Ramos (cell line): ENCODE measurements around the gene OR4S1.
"Not testable (repeated sequence)": the region's sequence is repeated elsewhere in the genome, so short reads cannot be mapped to it uniquely, and the experiment has no call there.

Experiments
- in situ Hi-C: fragments of 300-500 bp; cut with MboI; formaldehyde crosslinking; loops from one replicate; pipeline ENCODE4 v1.14.3; 2022; ENCODE audit warnings: low sequenced_read_pairs; ENCODE audit not compliant: unreplicated experiment

The OR4S1 gene, protein sequence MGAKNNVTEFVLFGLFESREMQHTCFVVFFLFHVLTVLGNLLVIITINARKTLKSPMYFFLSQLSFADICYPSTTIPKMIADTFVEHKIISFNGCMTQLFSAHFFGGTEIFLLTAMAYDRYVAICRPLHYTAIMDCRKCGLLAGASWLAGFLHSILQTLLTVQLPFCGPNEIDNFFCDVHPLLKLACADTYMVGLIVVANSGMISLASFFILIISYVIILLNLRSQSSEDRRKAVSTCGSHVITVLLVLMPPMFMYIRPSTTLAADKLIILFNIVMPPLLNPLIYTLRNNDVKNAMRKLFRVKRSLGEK

DNA sequence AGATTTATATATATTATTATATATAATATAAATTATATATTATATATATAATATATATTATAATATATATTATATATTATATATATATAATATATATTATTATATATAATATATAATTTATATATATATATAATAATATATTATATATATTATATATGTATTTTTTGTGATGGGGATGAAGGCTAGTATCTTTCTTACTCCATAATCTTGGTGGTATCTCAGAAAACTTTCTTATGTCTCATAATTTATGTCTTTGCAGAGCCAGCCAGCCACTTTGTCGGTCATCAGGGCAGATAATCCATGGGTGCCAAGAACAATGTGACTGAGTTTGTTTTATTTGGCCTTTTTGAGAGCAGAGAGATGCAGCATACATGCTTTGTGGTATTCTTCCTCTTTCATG lies at the start of gene OR4S1:
TSS of gene OR4S1 (plus strand) at position 301 of the 400 bp plus-strand sequence. CDS start at position 301, 0 bp downstream.
- in situ Hi-C loops = no loop called here

DNA sequence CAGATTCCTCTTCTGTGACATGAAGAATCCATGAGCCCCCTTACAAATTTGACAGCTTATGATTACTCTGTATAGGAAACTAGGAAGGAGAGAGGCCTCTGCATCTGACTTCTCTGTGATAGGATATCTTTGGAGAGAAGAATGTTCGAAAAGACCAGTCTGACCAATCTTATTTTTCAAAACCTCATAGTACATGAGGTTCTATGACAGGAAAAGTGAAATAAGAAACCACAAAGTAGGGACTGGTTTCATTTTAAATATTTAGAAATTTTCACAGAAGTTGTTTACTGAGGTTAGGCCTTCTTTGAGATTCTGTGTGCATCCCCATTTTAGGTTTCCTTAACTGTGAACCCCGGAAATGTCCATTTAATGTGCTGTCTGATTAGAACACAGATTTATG lies 44.4 kb upstream of the OR4S1 start:
- in situ Hi-C loops = no loop called here

DNA sequence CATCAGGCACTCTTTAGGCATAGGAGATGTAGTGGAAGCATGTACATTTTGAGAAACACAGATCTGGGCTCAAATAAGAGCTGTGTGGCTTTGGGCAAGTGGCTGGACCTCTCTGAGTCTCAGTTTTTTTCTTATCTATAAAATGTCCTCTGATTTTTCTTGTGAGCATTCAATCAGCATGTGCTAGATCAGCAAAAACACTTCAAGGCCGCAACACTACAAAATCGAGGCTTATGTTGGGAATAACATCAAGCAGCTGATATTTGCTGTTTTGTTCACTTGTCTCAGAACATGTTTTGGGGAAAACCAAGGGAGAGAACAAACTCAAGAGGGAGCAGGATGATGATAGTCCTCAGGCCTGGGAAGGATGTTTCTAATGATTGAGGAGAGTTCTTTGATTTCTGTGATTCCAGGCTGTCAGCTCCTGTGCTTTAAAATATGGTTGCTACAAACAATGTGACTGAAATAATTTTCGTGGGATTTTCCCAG lies 42.6 kb upstream of the OR4S1 start, which contains the start of gene OR4X1:
TSS of gene OR4X1 (plus strand) at position 439 of the 489 bp plus-strand sequence. CDS start at position 439, 0 bp downstream.
- in situ Hi-C loops = no loop called here

DNA sequence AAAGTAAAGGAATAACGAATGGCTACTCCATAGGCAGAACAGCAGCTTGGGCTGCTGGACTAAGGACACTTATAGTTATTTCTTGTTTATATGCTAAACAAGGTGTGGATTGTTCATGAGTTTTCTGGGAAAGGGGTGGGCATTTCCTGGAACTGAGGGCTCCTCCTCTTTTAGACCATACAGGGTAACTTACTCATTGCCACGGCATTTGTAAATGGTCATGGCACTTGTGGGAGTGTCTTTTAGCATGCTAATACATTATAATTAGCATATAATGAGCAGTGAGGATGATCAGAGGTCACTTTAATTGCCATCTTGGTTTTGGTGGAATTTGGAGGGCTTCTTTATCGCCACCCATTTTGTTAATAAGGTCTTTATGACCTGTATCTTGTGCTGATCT lies 35.4 kb upstream of the OR4S1 start:
- in situ Hi-C loops = no loop called here

DNA sequence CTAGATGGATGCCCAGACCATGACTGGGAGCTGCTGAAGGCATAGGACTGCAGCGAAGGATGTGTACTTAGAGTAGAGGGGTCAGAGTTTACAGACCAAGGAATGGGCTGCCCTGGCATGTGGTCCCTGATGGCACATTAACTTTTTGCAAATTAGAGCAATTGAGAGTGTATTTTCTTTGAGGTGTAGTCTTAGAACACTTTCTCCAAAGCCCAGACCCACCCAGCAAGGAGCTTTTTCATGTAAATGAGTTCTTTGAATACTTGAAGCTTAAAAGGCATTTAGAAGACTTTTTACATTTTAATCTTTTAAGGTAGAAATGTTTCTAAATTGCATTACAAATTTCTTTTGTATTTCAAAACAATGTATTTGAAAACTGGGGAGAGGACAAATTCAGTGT lies 33.4 kb upstream of the OR4S1 start:
- in situ Hi-C loops = no loop called here

DNA sequence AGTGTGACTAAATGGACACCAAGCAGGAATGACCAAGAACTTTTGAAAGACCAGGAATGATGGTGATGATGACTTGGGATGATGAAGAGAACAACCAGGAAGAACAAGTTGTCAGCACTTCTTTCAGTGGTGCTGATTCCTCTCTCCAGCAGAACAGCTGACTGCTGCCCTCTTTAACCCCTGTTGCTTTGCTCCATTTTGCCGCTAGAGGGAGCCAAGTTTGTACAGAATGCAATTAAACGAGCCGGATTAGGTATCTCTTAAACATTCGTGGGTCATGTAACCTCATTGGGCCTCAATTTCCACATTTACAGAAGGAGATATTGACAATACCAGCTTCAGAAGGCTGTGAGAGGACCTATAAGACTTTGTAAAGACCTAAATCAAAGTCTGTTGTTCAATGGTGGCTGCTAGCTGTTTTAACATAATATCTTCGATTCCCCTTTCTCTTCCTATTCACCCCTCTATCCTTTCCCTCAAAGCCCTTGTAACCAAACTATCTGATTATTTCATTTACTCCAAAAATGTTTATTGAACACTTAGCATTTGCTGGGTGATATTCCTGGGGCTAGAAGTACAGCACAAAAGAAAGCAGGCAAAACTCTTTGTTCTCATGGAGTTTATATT lies 1.9 kb downstream of the OR4S1 start:
- in situ Hi-C loops = no loop called here

DNA sequence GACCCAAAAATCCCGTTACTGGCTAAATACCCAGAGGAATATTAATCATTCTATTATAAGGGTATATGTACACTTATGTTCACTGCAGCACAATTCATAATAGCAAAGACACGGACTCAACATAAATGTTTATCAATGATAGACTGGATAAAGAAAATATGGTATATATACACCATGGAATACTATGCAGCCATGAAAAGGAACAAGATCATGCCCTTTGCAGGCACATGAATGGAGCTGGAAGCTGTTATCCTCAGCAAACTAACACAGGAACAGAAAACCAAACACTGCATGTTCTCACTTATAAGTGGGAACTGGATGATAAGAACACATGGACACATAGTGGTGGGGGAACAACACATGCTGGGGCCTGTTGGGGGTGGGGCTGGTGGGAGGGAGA lies 7.6 kb downstream of the OR4S1 start:
- in situ Hi-C loops = not testable (repeated sequence)

DNA sequence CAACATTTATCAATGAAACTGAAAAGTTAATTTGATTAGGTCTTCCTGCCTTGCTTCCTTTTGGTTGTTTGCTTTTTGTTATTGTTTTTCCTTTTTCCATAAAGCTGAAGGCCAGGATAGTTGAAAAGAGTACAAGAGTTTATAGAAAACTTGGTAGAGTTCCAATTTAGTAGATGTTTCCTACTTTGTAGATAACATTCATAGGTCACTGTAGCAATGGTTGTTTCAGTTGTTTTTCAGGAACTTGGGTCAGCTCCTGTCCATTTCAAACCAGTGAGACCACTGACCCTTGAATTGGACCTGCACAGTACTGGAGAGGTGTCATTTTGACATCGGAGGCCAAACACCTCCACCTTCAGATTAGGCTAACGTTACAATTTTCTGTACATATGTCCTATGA lies 13.8 kb downstream of the OR4S1 start:
- in situ Hi-C loops = not testable (repeated sequence)

DNA sequence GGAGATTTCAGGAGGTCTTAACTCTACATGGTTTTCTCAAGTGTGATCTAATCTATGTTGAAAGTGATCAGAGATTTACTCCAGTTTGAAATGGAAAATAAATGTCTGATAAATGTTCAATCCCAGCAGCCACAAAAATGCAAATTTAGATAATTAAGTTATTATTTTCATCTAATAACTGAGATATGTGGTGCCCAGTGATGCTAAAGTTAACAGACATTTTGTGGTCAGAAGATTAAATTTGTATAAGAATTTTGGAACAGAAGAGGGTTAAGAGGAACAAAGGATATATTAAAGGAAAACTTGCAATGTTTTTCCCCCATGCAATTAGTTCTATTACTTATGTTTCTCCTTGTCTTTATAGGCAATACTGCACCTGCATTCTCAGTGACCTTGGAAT lies 18.6 kb downstream of the OR4S1 start, which contains the start of gene OR4C3:
TSS of gene OR4C3 (plus strand) at position 301 of the 400 bp plus-strand sequence. CDS start 102 bp downstream, outside the sequence.
- in situ Hi-C loops = not testable (repeated sequence)

DNA sequence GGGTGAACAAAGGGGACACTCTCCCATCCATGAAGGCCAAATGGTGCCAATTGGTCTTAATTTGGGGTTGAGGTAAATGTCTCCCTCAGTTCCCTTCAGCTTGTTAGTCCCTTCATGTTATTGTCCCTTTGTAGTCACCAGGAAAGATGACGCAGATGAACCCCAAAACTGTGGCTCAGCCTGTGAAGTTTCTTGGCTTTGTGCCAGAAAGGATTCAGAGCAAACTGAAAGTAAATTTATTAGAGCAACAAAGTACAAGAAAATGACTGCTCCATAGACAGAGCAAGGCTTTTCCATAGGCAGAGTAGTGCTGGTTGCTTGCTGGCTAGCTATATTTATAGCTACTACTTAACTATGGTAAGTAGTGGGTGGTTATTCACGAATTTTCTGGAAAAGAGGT lies 35.4 kb downstream of the OR4S1 start:
- in situ Hi-C loops = no loop called here

DNA sequence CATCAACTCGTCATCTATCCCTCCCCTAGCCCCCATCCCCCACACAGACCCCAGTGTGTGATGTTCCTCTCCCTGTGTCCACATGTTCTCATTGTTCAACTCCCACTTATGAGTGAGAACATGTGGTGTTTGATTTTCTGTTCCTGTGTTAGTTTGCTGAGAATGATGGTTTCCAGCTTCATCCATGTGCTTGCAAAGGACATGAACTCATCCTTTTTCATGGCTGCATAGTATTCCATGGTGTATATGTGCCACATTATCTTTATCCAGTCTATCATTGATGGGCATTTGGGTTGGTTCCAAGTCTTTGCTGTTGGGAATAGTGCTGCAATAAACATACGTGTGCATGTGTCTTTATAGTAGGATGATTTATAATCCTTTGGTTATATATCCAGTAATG lies 36.5 kb downstream of the OR4S1 start:
- in situ Hi-C loops = not testable (repeated sequence)

DNA sequence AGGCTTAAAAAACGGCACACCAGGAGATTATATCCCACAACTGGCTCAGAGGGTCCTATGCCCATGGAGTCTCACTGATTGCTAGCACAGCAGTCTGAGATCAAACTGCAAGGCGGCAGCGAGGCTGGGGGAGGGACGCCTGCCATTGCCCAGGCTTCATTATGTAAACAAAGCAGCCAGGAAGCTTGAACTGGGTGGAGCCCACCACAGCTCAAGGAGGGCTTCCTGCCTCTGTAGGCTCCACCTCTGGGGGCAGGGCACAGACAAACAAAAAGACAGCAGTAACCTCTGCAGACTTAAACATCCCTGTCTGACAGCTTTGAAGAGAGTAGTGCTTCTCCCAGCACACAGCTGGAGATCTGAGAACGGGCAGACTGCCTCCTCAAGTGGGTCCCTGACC lies 40.3 kb downstream of the OR4S1 start:
- in situ Hi-C loops = not testable (repeated sequence)

DNA sequence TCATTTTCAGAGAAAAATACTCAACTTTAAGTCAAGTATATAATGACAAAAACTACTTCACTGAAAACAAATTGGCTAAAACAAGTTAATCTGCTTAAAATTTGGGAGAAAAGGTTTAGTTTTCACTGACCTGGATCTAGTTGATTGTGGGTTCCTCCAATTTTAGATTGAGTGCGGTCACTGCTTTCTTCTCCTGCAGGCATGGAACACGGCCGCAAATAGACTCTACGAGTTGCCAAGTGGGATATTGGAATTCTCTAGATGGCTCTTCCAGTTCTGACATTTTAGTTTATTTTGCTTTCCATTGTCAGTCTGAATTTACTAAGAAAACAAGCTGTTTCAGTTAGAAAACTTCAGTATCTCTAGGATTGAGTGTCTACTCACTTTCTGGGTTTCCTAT lies 48.0 kb downstream of the OR4S1 start:
- in situ Hi-C loops = no loop called here

DNA sequence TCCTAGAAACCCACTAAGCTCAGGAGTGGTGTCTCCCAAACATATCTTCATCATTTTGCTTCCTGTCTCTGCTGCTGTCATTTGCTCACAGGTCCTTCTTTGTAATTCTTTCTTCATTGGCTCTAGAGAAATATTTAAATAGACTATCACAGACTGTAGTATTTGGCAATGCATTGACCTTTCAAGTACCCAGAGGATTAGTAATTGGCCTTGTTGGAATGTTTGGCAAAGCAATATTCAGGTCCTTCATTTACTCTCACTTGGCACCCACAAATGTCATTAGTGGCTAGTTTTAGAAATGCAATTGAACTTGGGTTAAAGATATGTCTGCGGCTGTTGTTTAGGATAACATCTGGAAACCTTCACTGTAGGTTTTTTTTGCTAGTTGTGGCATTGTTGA lies 48.7 kb downstream of the OR4S1 start:
- in situ Hi-C loops = no loop called here
